ENCODE measurements around the gene GOLGA7B.

GRCh38 chr10:97816609-97817008 lies 33.0 kb upstream of the GOLGA7B start:
- TF ChIP-seq CTCF (tag by site-specific recombination; IDR thresholded peaks at IDR 0.05) (no peak), ATF2 (tag by site-specific recombination; IDR thresholded peaks at IDR 0.05; ENCODE audit: low read depth) (no peak)

Measured in HEK293 (cell line).